ENCODE data around the gene ORAI2. TPM values are rescaled to one million over a fixed set of nuclear protein-coding genes. Genes with fewer than 3 reads are reported as not detected.

Gene ORAI2
- polyA plus RNA-seq, 1 donor (not counting 4 experiments of a cell fraction or from before 2014, with no cell fraction given): 2.0 TPM

GRCh38 chr7:102463841-102464576, 30.6 kb downstream of the ORAI2 start:
- H3K27me3 ChIP-seq (ENCODE audit: control insufficient read depth, extremely low read depth, insufficient read depth, low read length): no peaks in the 10 kb centered on the region
- DNase-seq (ENCODE audit: low read depth, low spot score) (no peak), FAIRE-seq (no peak)
- peak overlapping the region; percentile 82 for H3K9ac ChIP-seq (ENCODE audit: control insufficient read depth, extremely low read depth, insufficient read depth, low read length)
- peak overlapping the region; percentile 53 for H3K27ac ChIP-seq (ENCODE audit: control insufficient read depth, insufficient read depth, low read length)
- no peaks in the 10 kb centered on the region for H3K9me3 ChIP-seq (ENCODE audit: control insufficient read depth, low read depth, low read length)
- peaks cover 14% of the 10 kb centered on the region for H3K4me1 ChIP-seq (ENCODE audit: control insufficient read depth, extremely low read depth, insufficient read depth, low read length)
- H2AFZ ChIP-seq (ENCODE audit: control insufficient read depth, low read length): peak overlapping the region; percentile 94
- H3K79me2 ChIP-seq (ENCODE audit: control insufficient read depth, insufficient read depth, low read length): peaks cover 16% of the 10 kb centered on the region
- H3K4me3 ChIP-seq (ENCODE audit: control insufficient read depth in 2 of 3, extremely low read depth in 1 of 3, insufficient read depth in 2 of 3, low read depth in 1 of 3, low read length in 3 of 3): peak overlapping the region; percentile 88 to 100 (median 100)
- dilution Hi-C loops (cut with MboI; ENCODE audit: extremely low pct_ligation_motif_present, low sequenced_read_pairs): no loop called here
- H3K4me2 ChIP-seq (ENCODE audit: control insufficient read depth, extremely low read depth, insufficient read depth, low read depth, low read length): peak overlapping the region; percentile 92
- peaks cover 0 to 6% of the 10 kb centered on the region in 2 experiments for H3K36me3 ChIP-seq (ENCODE audit: control insufficient read depth in 2 of 2, extremely low read depth in 1 of 2, insufficient read depth in 2 of 2, low read length in 2 of 2)
- H3K9me1 ChIP-seq (ENCODE audit: control insufficient read depth, extremely low read depth, insufficient read depth, low read length): no peaks in the 10 kb centered on the region
- no peak for TF ChIP-seq CTCF (optimal IDR thresholded peaks at IDR 0.05 in 1 of 3, IDR thresholded peaks at IDR 0.05 in 1 of 3, conservative IDR thresholded peaks at IDR 0.05 in 1 of 3; ENCODE audit: extremely low read depth in 1 of 3, insufficient read depth in 2 of 3, low read length in 3 of 3)
- no peak for TF ChIP-seq EZH2 (IDR thresholded peaks at IDR 0.05; ENCODE audit: low read length)
- no peaks in the 10 kb centered on the region for H4K20me1 ChIP-seq (ENCODE audit: control insufficient read depth, extremely low read depth, insufficient read depth, low read length)

- Histone ChIP-seq H2AFZ (ENCODE audit: control insufficient read depth, low read length) (peak within 1 kb of the TSS; percentile 94), H3K4me1 (ENCODE audit: control insufficient read depth, extremely low read depth, insufficient read depth, low read length) (peaks cover 14% of the 10 kb centered on the region), H3K4me3 (ENCODE audit: control insufficient read depth in 2 of 3, extremely low read depth in 1 of 3, insufficient read depth in 2 of 3, low read depth in 1 of 3, low read length in 3 of 3) (peak within 1 kb of the TSS; percentile 88 to 100 (median 100)), H3K9me1 (ENCODE audit: control insufficient read depth, extremely low read depth, insufficient read depth, low read length) (no peaks in the 10 kb centered on the region), H3K36me3 (ENCODE audit: control insufficient read depth in 2 of 2, extremely low read depth in 1 of 2, insufficient read depth in 2 of 2, low read length in 2 of 2) (peaks cover 0 to 3% of the 10 kb centered on the region in 2 experiments), H3K27ac (ENCODE audit: control insufficient read depth, insufficient read depth, low read length) (peak within 1 kb of the TSS; percentile 53), H3K9ac (ENCODE audit: control insufficient read depth, extremely low read depth, insufficient read depth, low read length) (peak within 1 kb of the TSS; percentile 82), H3K9me3 (ENCODE audit: control insufficient read depth, low read depth, low read length) (no peaks in the 10 kb centered on the region), H3K4me2 (ENCODE audit: control insufficient read depth, extremely low read depth, insufficient read depth, low read depth, low read length) (peak within 1 kb of the TSS; percentile 92), H3K27me3 (ENCODE audit: control insufficient read depth, extremely low read depth, insufficient read depth, low read length) (no peaks in the 10 kb centered on the region), H3K79me2 (ENCODE audit: control insufficient read depth, insufficient read depth, low read length) (peaks cover 16% of the 10 kb centered on the region), H4K20me1 (ENCODE audit: control insufficient read depth, extremely low read depth, insufficient read depth, low read length) (no peaks in the 10 kb centered on the region)
- dilution Hi-C loops (cut with MboI; ENCODE audit: extremely low pct_ligation_motif_present, low sequenced_read_pairs): no loop called here
- peak; percentile 38 for DNase-seq (ENCODE audit: low read depth, low spot score)
- FAIRE-seq: no peak
- no peak for TF ChIP-seq EZH2 (IDR thresholded peaks at IDR 0.05; ENCODE audit: low read length)
- peak in 1 of 3 experiments; percentile 27 for TF ChIP-seq CTCF (optimal IDR thresholded peaks at IDR 0.05 in 1 of 3, IDR thresholded peaks at IDR 0.05 in 1 of 3, conservative IDR thresholded peaks at IDR 0.05 in 1 of 3; ENCODE audit: extremely low read depth in 1 of 3, insufficient read depth in 2 of 3, low read length in 3 of 3)
Observed at GRCh38 chr7:102464577-102465280, 31.4 kb downstream of the ORAI2 start, which contains the start of the genes ALKBH4 and LRWD1. TSS of gene ALKBH4 (minus strand) at chr7:102464863. CDS start at chr7:102464836, 27 bp downstream. TSS of gene LRWD1 (plus strand) at chr7:102464984. CDS start at chr7:102465081, 97 bp downstream.
